Gastrocnemius medialis (tissue), 4 donors: ENCODE measurements around the gene MRC1. TPM values are rescaled to one million over a fixed set of nuclear protein-coding genes. Genes with fewer than 3 reads are reported as not detected.

Experiments
- ATAC-seq, 2 donors: fragments of 150-250 bp; one replicate each; pipeline ENCODE4 v1.9.1; 2016
- DNase-seq, 2 donors: peaks; one replicate each; pipeline ENCODE4 v3.0.0-alpha.2; 2019
- H3K27ac ChIP-seq, 4 donors: fragments of 200-600 bp; sonication (generic); 1 replicate in 1 of 4; 2 replicates in 3 of 4; pipeline ENCODE4 v1.5.1; 2016 to 2018; ENCODE audit warnings: mild to moderate bottlenecking in 2 of 4, moderate library complexity in 1 of 4
- H3K27me3 ChIP-seq, 3 donors: fragments of 200-600 bp; sonication (generic) in 2 of 3; 1 replicate in 1 of 3; 2 replicates in 2 of 3; pipeline versions ENCODE4 v1.5.1 to v1.6.0; 2016 to 2019; ENCODE audit warnings: mild to moderate bottlenecking in 1 of 3, moderate library complexity in 1 of 3
- H3K36me3 ChIP-seq, 2 donors: fragments of 200-600 bp; sonication (generic) in 1 of 2; one replicate each; pipeline ENCODE4 v1.5.1; 2017 to 2018
- H3K4me1 ChIP-seq, 2 donors: fragments of 200-600 bp; sonication (generic) in 1 of 2; one replicate each; pipeline ENCODE4 v1.5.1; 2016 to 2017; ENCODE audit warnings: mild to moderate bottlenecking in 2 of 2
- H3K4me3 ChIP-seq, 4 donors: fragments of 200-600 bp; sonication (generic) in 3 of 4; 1 replicate in 1 of 4; 2 replicates in 3 of 4; pipeline ENCODE4 v1.5.1; 2016 to 2019; ENCODE audit warnings: mild to moderate bottlenecking in 2 of 4
- H3K9me3 ChIP-seq, 3 donors: fragments of 200-600 bp; sonication (generic) in 2 of 3; 1 replicate in 1 of 3; 2 replicates in 2 of 3; pipeline ENCODE4 v1.5.1; 2016 to 2019
- POLR2A ChIP-seq, 2 donors: fragments of 450-650 bp; IDR thresholded peaks; one replicate each; pipeline ENCODE4 v1.6.1; 2017; ENCODE audit warnings: antibody characterized with exemption in 2 of 2, mild to moderate bottlenecking in 2 of 2, moderate library complexity in 2 of 2
- in situ Hi-C, 4 donors: fragments of 200-750 bp; cut with MboI; loops; one replicate each; pipeline versions ENCODE4 v1.15.0 to v1.8.0; 2017; ENCODE audit warnings: low sequenced_read_pairs in 4 of 4
- intact Hi-C: fragments of 100-400 bp; cut with DNase I; formaldehyde crosslinking; loops from one replicate; pipeline ENCODE4 v1.15.1; 2023; ENCODE audit warnings: low total_unique reads
- total RNA-seq, 4 donors: library from RNA; depleted of rRNA; stranded (reverse); fragments of >200 nt; gene quantifications; one replicate each; pipeline versions ENCODE4 v1.1.0 to v1.2.3, GENCODE V29; 2016
- TF ChIP-seq, protein P1 (sequence below), 5 experiments: fragments of 450-650 bp in 3 of 5; fragments of 200-600 bp in 2 of 5; sonication (generic) in 2 of 5; IDR thresholded peaks in 4 of 5; conservative IDR thresholded peaks in 1 of 5; 1 replicate in 4 of 5; 2 replicates in 1 of 5; pipeline ENCODE4 v1.5.1; 2016 to 2019; ENCODE audit warnings: antibody characterized with exemption in 5 of 5, mild to moderate bottlenecking in 3 of 5, moderate library complexity in 3 of 5

Gene MRC1
- total RNA-seq, 4 donors from 2014 or later = 5.3 to 13.6 (median 9.3) TPM

DNA sequence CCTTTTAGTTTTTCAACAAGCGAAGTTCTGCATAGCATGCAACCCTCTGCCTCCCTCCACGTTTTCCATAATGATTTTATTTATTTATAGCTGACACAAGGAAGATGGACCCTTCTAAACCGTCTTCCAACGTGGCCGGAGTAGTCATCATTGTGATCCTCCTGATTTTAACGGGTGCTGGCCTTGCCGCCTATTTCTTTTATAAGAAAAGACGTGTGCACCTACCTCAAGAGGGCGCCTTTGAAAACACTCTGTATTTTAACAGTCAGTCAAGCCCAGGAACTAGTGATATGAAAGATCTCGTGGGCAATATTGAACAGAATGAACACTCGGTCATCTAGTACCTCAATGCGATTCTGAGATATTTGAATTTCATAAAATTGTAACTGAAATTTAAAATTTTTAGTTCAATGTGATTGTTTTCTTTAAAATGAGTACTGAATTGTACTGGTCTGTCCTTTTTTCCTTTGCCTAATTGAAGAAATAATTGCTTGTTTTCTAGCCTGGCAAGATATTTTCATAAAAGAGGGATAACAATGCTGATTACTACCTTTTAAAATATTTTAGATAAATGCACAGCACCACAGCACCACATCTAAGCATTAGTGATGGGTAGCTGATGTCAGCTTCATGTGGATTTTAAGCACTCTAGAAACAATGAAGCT lies 101.1 kb downstream of the MRC1 start:
- Histone ChIP-seq H3K27me3 (no peaks in the 10 kb centered on the region), H3K4me1 (no peaks in the 10 kb centered on the region), H3K36me3 (no peaks in the 10 kb centered on the region), H3K27ac (no peak overlapping the region), H3K4me3 (no peak overlapping the region), H3K9me3 (no peaks in the 10 kb centered on the region)
- intact Hi-C loops = loop anchor here (2.0 kb wide), 1 partner anchor 305 kb away; no protein-coding TSS in a partner anchor
- TF ChIP-seq, protein P1, sequence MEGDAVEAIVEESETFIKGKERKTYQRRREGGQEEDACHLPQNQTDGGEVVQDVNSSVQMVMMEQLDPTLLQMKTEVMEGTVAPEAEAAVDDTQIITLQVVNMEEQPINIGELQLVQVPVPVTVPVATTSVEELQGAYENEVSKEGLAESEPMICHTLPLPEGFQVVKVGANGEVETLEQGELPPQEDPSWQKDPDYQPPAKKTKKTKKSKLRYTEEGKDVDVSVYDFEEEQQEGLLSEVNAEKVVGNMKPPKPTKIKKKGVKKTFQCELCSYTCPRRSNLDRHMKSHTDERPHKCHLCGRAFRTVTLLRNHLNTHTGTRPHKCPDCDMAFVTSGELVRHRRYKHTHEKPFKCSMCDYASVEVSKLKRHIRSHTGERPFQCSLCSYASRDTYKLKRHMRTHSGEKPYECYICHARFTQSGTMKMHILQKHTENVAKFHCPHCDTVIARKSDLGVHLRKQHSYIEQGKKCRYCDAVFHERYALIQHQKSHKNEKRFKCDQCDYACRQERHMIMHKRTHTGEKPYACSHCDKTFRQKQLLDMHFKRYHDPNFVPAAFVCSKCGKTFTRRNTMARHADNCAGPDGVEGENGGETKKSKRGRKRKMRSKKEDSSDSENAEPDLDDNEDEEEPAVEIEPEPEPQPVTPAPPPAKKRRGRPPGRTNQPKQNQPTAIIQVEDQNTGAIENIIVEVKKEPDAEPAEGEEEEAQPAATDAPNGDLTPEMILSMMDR (IDR thresholded peaks at IDR 0.05 in 4 of 5, conservative IDR thresholded peaks at IDR 0.05 in 1 of 5) = peak in 2 of 5 experiments; percentile 36 to 44
- no peak for TF ChIP-seq POLR2A (IDR thresholded peaks at IDR 0.05)
- DNase-seq (no peak), ATAC-seq (no peak)
- in situ Hi-C loops = loop anchor here in 1 of 4 donors (25.0 kb wide), 1 partner anchor 302 kb away; no protein-coding TSS in a partner anchor

DNA sequence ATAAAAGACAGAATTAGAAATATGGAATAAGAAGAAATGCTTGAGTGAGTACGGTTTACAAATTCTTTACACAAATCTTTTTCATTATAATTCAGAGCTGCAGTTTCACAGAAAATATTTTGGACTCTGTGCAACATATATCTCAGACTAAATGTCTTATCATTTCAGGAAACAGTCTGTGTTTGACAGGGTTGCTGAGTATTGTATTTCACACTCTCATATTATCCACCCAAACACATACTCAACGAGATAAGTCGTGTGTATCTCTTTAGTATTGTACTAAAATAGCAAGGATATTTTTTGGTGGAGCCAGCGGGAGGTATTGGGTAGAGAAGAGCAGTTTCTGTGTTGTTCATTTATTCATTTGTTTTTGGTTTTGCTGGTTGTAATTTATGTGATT lies 103.6 kb downstream of the MRC1 start:
- Histone ChIP-seq H3K27ac (no peak overlapping the region), H3K4me1 (no peaks in the 10 kb centered on the region), H3K36me3 (no peaks in the 10 kb centered on the region), H3K9me3 (no peaks in the 10 kb centered on the region), H3K4me3 (no peak overlapping the region), H3K27me3 (no peaks in the 10 kb centered on the region)
- intact Hi-C loops = no loop called here
- DNase-seq (no peak), ATAC-seq (no peak)
- in situ Hi-C loops = loop anchor here in 1 of 4 donors (25.0 kb wide), 1 partner anchor 300 kb away; no protein-coding TSS in a partner anchor
- TF ChIP-seq, protein P1 (IDR thresholded peaks at IDR 0.05 in 4 of 5, conservative IDR thresholded peaks at IDR 0.05 in 1 of 5) = no peak

DNA sequence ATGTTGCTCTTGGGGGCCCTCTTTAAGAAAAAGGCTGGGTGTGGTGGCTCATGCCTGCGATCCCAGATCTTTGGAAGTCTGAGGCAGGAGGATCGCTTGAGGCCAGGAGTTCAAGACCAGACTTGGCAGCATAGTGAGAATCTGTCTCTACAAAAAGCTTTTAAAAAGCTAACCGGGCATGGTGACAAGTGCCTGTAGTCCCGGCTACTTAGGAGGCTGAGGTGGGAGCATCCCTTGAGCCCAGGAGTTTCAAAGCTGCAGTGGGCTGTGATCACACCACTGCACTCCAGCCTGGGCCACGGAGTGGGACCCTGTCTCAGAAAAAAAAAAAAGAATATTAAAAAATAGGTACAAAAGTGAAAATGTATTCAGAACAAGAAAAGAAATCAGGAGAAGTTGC lies 104.5 kb downstream of the MRC1 start:
- Histone ChIP-seq H3K9me3 (no peaks in the 10 kb centered on the region), H3K4me3 (no peak overlapping the region), H3K4me1 (no peaks in the 10 kb centered on the region), H3K36me3 (no peaks in the 10 kb centered on the region), H3K27ac (no peak overlapping the region), H3K27me3 (no peaks in the 10 kb centered on the region)
- intact Hi-C loops = no loop called here
- ATAC-seq (no peak), DNase-seq (no peak)
- TF ChIP-seq, protein P1 (IDR thresholded peaks at IDR 0.05 in 4 of 5, conservative IDR thresholded peaks at IDR 0.05 in 1 of 5) = no peak
- TF ChIP-seq POLR2A (IDR thresholded peaks at IDR 0.05) = no peak
- in situ Hi-C loops = loop anchor here in 1 of 4 donors (25.0 kb wide), 1 partner anchor 299 kb away; no protein-coding TSS in a partner anchor

DNA sequence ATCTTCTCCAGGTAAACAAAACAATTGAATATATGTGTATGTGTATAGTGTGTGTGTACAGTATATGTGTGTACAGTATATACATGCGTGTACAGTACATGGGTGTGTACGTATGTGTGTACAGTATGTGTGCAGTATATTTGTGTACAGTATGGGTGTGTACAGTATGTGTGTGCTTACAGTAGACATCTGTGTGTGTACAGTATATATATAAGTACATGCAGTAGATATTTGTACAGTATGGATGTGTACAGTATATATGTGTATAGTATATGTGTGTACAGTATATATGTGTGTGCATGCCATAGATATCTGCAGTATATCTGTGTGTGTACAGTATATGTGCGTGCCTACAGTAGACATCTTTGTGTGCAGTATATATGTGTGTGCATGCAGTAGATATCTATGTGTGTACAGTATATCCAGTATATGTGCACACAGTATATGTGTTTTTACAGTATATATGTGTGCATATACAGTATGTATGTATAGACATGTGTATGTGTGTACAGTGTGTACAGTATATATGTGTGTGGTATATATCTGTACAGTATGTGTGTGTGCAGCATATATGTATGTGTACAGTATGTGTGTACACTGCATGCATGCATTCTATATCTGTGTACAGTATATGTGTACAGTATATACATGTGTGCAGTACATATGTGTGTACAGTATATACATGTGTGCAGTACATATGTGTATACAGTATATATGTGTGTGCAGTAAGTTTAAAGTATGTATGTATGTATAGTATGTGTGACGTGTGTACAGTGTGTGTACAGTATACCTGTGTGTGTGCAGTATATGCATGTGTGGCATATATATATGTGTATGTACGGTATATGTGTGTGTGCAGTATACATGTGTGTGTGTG lies 105.3 kb downstream of the MRC1 start:
- intact Hi-C loops (no loop called here), in situ Hi-C loops (loop anchor here in 1 of 4 donors (25.0 kb wide), 1 partner anchor 298 kb away; no protein-coding TSS in a partner anchor)
- Histone ChIP-seq H3K36me3 (no peaks in the 10 kb centered on the region), H3K27me3 (no peaks in the 10 kb centered on the region), H3K27ac (no peak overlapping the region), H3K4me3 (no peak overlapping the region), H3K4me1 (no peaks in the 10 kb centered on the region), H3K9me3 (no peaks in the 10 kb centered on the region)
- TF ChIP-seq, protein P1 (IDR thresholded peaks at IDR 0.05 in 4 of 5, conservative IDR thresholded peaks at IDR 0.05 in 1 of 5) = no peak
- TF ChIP-seq POLR2A (IDR thresholded peaks at IDR 0.05) = no peak
- DNase-seq (no peak), ATAC-seq (no peak)
